Neural crest cell (in vitro differentiated cells): Measurements from ENCODE around the gene ATP5F1E. TPM values are rescaled to one million over a fixed set of nuclear protein-coding genes. Genes with fewer than 3 reads are reported as not detected.
"Not testable (repeated sequence)": the region's sequence is repeated elsewhere in the genome, so short reads cannot be mapped to it uniquely, and the experiment has no call there.

Experiments
- DNase-seq: peaks from one replicate; pipeline ENCODE4 v3.0.0; 2021; ENCODE audit warnings: low read depth, mixed read lengths, low spot score
- H3K27ac Mint-ChIP-seq: one replicate; pipeline ENCODE4 v1.8.0; 2021; ENCODE audit warnings: mild to moderate bottlenecking, mixed read lengths; ENCODE audit not compliant: unreplicated experiment
- H3K27me3 Mint-ChIP-seq: 2 replicates; pipeline ENCODE4 v1.8.0; 2021; ENCODE audit warnings: low read depth, mild to moderate bottlenecking, mixed read lengths
- H3K36me3 Mint-ChIP-seq: 2 replicates; pipeline ENCODE4 v1.8.0; 2021; ENCODE audit warnings: low read depth, mild to moderate bottlenecking, mixed read lengths
- H3K4me1 Mint-ChIP-seq: 2 replicates; pipeline ENCODE4 v1.8.0; 2021; ENCODE audit warnings: mixed read lengths
- H3K4me3 Mint-ChIP-seq: one replicate; pipeline ENCODE4 v1.8.0; 2021; ENCODE audit warnings: mild to moderate bottlenecking, mixed read lengths
- H3K9me3 Mint-ChIP-seq: 2 replicates; pipeline ENCODE4 v1.8.0; 2021; ENCODE audit warnings: mixed read lengths
- total RNA-seq: library from RNA; stranded (reverse); gene quantifications from 2 replicates; pipeline ENCODE4 v1.2.1, GENCODE V29; 2021
- TF ChIP-seq, protein P1 (sequence below): fragments of 200-600 bp; sonication (generic); conservative IDR thresholded peaks from 2 replicates; pipeline ENCODE4 v1.5.0; 2021; ENCODE audit warnings: antibody characterized with exemption, mild to moderate bottlenecking

The ATP5F1E gene
- total RNA-seq, 1 donor from 2014 or later: 66.0 TPM

DNA sequence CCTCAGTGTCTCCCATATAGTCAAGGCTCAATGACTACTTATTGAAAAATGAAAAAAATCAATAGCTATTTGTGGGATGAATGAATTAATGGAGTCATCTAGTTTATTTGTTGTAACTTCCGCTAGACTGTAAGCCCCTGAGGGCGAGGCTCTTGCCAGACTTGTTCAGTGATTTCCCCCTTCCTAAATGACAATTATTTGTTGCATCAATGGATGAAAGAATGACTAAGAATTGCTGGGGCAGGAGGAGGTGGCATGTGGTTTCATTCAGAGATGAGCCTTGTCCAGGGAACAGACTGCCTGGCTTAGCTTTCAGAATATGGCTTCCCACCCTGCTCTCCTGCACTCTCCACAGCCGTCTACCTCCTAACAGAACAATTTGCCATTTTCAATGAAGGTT is 11.6 kb upstream of the ATP5F1E start:
- Mint-ChIP-seq H3K4me1 (peaks cover 36% of the 10 kb centered on the region), H3K4me3 (peak overlapping the region; percentile 65), H3K9me3 (no peaks in the 10 kb centered on the region), H3K36me3 (peaks cover 9% of the 10 kb centered on the region), H3K27ac (no peak overlapping the region), H3K27me3 (no peaks in the 10 kb centered on the region)
- TF ChIP-seq, protein P1, sequence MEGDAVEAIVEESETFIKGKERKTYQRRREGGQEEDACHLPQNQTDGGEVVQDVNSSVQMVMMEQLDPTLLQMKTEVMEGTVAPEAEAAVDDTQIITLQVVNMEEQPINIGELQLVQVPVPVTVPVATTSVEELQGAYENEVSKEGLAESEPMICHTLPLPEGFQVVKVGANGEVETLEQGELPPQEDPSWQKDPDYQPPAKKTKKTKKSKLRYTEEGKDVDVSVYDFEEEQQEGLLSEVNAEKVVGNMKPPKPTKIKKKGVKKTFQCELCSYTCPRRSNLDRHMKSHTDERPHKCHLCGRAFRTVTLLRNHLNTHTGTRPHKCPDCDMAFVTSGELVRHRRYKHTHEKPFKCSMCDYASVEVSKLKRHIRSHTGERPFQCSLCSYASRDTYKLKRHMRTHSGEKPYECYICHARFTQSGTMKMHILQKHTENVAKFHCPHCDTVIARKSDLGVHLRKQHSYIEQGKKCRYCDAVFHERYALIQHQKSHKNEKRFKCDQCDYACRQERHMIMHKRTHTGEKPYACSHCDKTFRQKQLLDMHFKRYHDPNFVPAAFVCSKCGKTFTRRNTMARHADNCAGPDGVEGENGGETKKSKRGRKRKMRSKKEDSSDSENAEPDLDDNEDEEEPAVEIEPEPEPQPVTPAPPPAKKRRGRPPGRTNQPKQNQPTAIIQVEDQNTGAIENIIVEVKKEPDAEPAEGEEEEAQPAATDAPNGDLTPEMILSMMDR: no peak
- no peak for DNase-seq

DNA sequence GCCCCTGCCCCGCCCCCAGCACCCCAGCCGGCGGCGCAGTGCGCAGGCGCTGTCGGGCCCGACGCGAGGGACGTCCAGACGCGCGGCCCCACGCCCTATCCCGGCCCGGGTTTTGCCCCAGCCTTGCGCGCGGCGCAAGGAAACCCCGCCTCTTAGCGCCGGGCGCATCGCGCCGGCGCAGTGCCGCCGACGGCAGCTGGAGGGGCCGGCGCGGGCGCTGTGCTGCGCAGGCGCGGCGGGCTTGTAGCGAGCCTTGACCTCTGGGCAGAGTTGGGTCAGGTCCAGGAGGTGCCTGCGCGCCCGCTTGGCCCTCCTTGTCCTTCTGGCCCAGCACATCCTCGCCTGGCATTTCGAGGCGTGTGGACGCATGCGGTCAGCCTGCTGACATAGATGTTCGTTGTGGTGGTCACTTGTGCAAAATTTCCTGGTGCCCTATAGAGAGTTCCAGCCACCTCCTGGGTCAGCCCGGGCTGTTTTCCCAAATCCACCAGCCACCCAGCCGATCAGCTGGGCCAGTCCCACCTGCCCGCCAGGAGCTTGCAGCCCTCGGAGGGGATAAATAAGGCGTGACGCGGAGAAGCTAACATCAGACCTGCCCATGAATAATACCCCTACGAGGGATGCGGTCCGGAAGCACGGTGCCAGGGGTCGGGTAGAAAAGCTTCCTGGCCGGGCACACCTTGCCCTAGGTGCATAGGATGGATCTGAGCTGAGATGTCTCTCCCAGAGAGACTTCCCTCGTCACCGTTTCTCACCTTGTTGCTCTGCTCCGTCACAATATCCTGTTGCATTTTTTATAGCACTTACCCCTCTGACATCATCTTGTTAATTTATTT is 10.9 kb upstream of the ATP5F1E start:
- Mint-ChIP-seq H3K36me3 (peaks cover 9% of the 10 kb centered on the region), H3K27ac (peak overlapping the region; percentile 76)
- TF ChIP-seq, protein P1: no peak

DNA sequence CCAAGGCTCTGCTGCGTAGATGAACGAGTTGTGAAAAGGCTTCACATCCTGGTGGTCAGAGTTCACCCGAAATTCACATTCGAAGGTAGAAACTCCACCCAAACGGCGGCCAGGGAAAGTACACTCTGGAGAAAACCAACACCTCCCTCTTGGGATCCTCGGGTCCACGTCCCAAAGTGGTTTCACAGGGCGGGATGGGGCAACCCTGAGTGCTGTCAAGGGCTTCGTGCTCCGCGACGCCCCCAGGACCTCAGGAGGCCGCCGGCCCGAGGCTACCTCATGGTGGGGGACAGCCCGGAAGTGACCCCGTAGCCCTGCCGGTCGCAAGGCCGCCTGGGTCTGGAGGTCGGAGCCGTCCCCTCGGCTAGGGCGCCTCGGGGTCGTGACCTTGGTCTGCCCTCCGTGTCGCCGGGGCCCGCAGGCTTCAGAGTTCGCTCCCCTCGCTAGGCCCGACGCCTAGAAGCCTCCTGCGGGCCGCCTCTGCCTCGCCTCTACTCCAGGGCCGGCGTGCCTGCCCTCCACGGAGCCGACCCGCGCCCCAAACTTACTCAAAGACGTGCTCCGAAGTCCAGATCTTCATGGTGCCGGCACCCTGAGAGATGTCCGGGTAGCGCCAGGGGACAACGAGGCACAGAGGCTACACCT is 10.1 kb upstream of the ATP5F1E start, which contains the start of gene PRELID3B:
Gene PRELID3B (minus strand): TSS at position 636 of the 645 bp plus-strand sequence. CDS start 56 bp downstream, at position 580.
- Mint-ChIP-seq H3K4me1 (peaks cover 36% of the 10 kb centered on the region), H3K27ac (peak within 1 kb of the TSS; percentile 76)

More for the DNA sequence above, 10.9 kb upstream of the ATP5F1E start:
- peaks cover 36% of the 10 kb centered on the region for H3K4me1 Mint-ChIP-seq
- peak overlapping the region; percentile 83 for H3K4me3 Mint-ChIP-seq
- no peaks in the 10 kb centered on the region for H3K27me3 Mint-ChIP-seq
- no peaks in the 10 kb centered on the region for H3K9me3 Mint-ChIP-seq
- DNase-seq: peak; percentile 87

DNA sequence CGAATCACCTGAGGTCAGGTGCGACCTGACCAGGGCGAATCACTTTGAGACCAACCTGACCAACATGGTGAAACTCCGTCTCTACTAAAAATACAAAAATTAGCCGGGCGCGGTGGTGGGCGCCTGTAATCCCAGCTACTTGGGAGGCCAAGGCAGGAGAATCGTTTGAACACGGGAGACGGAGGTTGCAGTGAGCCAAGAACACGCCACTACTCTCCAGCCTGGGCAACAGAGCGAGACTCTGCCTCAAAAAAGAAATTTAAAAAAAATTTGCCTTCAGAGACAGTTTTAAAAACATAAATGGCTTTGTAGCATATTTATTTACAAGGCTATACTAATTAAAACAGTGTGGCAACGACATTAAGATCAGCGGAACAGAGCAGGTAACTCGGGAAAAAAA is 9.4 kb upstream of the ATP5F1E start:
- Mint-ChIP-seq H3K36me3 (peaks cover 13% of the 10 kb centered on the region), H3K4me1 (peaks cover 41% of the 10 kb centered on the region), H3K4me3 (peak overlapping the region; percentile 56)
- H3K27ac Mint-ChIP-seq, H3K27me3 Mint-ChIP-seq, DNase-seq, H3K9me3 Mint-ChIP-seq: not testable (repeated sequence)

More for the DNA sequence above, 10.1 kb upstream of the ATP5F1E start, which contains the start of gene PRELID3B:
- Mint-ChIP-seq H3K4me3 (peak within 1 kb of the TSS; percentile 83), H3K9me3 (no peaks in the 10 kb centered on the region), H3K36me3 (peaks cover 9% of the 10 kb centered on the region), H3K27me3 (no peaks in the 10 kb centered on the region)
- DNase-seq: no peak
- TF ChIP-seq, protein P1: no peak

DNA sequence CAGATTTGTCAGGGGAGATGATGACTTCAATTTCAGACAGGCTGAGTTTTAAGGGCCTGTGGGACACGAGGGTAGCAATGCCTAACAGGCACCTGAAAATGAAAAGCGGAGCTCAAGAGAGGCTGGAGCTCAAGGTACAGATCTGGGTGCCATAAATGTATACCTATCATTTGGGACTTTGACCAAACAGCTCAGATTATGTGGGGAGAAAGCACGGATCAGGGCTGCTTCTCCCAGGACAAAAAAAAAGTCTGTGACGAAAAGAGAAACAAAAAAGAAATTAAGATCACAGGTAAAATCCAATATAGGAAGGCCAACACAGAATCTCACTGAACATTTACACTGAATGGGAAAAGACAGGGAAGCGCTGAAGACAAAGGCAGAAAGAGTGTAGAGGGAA is 8.5 kb upstream of the ATP5F1E start:
- DNase-seq: no peak
- H3K36me3 Mint-ChIP-seq: peaks cover 13% of the 10 kb centered on the region
- no peaks in the 10 kb centered on the region for H3K27me3 Mint-ChIP-seq
- TF ChIP-seq, protein P1: no peak
- peaks cover 41% of the 10 kb centered on the region for H3K4me1 Mint-ChIP-seq
- peak overlapping the region; percentile 56 for H3K4me3 Mint-ChIP-seq
- no peaks in the 10 kb centered on the region for H3K9me3 Mint-ChIP-seq
- no peak overlapping the region for H3K27ac Mint-ChIP-seq
